GM12892 (cell line): ENCODE measurements around the gene INKA1.

ENCODE experiments used
- POLR2A ChIP-seq: IDR thresholded peaks from 2 replicates; pipeline ENCODE4 v1.6.1; 2011; ENCODE audit warnings: low read depth, low read length, control low read depth
- POLR2AphosphoS5 ChIP-seq: IDR thresholded peaks from 2 replicates; pipeline ENCODE4 v1.6.1; 2011; ENCODE audit warnings: low read depth, low read length, control low read depth
- TAF1 ChIP-seq: IDR thresholded peaks from 2 replicates; pipeline ENCODE4 v1.6.1; 2011; ENCODE audit warnings: low read depth, mild to moderate bottlenecking, control low read depth, low read length, borderline replicate concordance

DNA sequence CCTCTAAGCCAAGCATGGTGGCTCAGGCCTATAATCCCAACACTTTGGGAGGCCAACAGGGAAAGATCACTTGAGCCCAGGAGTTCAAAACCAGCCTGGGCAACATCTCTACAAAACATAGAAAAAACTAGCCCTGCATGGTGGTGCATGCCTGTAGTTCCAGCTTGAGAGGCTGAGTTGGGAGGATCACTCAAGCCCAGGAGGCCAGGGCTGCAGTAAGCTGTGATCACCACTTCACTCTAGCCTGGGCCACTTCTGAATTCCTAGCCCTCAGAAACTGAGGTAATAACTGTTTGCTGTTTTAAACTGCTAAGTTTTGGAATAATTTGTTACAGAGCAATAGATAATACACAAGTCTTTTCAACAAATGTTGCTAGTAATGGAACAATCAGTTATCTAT lies 33.1 kb upstream of the INKA1 start:
- TF ChIP-seq POLR2A (no peak), POLR2AphosphoS5 (no peak), TAF1 (no peak)
